ENCODE data around the gene NAIF1.
"Not testable (repeated sequence)": the region's sequence is repeated elsewhere in the genome, so short reads cannot be mapped to it uniquely, and the experiment has no call there.

NAIF1 gene

DNA sequence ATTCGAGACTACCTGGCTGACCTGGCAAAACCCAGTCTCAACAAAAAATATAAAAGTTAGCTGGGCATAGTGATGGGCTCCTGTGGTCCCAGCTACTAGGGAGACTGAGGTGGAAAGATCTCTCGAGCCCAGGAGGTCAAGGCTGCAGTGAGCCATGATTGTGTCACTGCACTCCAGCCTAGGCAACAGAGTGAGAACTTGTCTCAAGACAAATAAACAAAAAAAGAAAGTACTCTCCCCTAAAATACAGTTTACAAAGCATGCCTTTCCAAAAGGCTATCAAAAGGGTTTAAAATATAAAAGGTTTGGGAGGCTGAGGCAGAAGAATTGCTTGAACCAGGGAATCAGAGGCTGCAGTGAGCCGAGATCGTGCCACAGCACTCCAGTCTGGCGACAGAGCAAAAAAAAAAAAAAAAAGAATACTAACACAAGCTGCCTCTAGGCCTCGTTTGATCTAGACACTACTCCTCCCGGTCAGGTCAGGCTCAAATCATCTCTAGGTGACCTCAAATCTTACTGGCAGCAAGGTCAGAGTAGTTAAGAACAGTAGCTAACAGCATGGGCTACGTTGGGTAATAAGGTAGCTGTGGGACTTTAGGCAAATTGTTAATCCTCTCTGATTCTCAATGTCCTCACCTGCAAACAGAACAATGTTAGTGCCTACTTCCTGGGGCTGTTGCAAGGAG lies 9.3 kb downstream of the NAIF1 start:
- DNase-seq, result no peak

DNA sequence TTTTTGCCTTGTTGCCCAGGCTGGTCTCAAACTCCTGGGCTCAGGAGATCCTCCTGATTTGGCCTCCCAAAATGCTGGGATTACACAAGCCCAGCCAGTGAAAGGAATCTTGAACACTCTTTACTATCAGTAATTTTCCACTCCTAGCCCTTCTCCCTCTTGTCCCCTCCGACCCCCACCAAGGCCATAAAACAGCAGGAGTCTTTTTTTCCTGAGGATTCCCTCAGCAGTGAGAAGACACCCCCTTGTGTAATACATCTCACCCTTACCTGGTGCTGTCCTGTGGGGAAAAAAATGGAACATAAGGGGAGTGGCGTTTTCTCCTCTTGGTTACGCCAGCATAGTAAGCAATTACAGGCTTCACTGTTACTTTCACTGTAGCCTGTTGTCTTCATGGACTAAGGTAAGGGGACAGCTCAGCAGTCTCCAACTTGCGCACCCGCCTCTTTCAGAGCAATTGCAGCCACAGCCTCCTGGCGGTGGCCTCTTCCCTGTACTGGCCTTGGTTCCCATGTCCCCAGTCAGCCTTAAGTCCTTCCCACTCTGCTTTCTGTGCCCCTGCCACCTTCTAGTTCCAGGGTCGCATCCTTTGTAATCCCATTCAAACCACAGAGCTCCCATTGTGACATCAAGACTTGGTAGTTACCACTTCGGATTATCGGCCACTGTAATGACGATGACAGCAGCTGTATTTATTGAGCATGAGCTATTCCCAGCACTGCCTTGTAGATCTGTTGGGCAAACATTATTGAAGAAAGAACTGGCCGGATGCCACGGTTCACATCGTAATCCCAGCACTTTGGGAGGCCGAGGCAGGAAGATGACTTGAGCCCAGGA lies 10.0 kb downstream of the NAIF1 start:
- no peak for DNase-seq

GRCh38 chr9:128056086-128056485 lies 11.0 kb downstream of the NAIF1 start:
- no peak for DNase-seq

DNA sequence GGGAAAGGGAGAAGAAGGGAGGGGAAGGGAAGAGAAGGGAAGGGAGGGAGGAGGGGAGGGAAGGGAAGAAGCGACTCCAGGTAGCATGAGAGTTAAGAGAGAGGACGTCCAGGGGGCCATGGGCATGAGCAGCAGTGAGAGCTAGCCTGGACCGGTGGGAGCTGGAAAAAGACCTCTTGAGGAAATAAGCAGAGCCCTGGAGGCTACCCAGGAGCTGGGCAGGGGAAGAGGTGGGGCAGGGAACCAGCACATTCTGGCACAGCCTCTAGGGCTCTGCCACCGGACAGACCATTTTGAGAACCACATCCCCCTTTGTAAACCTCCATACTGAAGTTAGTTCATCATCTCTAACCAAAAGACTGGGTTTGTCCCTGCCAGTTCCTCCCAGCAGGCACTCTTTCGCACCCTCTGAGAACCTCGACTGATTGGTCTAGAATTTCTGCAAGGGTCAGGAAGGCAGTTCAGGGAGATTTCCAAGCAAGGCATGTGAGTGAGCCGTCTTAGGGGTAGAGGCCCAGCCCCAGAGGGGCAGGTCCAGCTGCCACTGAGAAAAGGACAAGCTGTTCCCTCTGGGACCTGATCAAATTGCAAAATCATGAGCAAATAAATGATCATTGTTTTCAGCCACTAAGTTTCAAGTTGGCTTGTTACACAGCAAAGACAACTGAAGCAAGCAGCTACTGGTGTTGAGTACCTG lies 11.6 kb downstream of the NAIF1 start:
- no peak for DNase-seq

DNA sequence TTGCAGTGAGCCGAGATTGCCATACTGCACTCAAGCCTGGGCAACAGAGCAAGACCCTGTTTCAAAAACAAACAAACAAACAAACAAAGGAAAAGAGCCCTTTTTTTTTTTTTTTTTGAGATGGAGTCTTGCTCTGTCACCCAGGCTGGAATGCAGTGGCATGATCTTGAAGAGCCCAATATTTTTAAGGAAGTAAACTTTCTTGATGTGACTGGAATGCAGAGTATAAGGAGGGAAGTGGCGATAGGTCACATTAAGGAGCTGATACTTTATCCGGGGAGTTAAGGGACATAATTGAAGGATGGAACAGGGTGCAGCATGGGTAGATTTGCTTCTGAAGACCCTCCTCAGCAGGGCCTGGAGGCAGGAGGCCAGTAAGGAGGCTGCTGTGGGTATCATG lies 13.0 kb downstream of the NAIF1 start:
- DNase-seq, result no peak

- no peak for DNase-seq
These were observed 13.6 kb downstream of the NAIF1 start for GRCh38 chr9:128053560-128053959.

GRCh38 chr9:128051932-128052709 lies 15.0 kb downstream of the NAIF1 start:
- DNase-seq, result no peak

GRCh38 chr9:128049843-128050242 lies 17.3 kb downstream of the NAIF1 start:
- no peak for DNase-seq

DNA sequence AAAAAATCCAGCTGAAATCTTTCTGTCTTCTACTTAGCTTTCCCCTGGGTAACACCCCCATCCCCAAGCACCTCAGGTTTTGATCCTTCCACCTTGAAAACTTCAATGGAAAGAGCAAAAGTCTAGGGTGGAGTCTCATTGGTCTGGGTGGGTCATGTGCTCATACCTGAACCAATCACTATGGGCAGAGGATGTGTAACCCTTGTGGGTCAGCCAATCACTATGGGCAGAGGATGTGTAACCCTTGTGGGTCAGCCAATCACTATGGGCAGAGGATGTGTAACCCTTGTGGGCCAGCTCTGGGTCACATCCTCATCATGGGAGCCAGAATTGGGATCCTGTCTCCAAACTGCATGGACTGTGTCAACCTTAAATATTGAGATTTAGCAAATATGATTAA lies 18.5 kb downstream of the NAIF1 start:
- DNase-seq, result no peak

DNA sequence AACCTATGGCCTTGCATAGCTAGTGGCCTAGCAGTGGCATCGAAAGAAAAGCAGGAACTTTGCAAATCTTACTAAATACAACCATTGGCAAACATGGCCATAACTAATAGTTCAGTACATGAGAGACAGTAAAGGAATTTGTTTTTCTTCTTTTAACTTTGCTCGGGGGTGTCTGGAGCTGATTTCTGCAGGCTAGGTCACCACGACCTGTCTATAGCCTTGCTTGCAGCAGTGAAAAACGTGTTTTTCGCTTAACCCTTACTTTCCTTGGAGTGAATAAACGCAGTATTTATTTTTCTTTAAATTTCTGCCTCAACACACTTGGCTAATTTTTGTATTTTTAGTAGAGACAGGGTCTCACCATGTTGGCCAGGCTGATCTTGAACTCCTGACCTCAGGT lies 19.9 kb downstream of the NAIF1 start:
- DNase-seq, result no peak

DNA sequence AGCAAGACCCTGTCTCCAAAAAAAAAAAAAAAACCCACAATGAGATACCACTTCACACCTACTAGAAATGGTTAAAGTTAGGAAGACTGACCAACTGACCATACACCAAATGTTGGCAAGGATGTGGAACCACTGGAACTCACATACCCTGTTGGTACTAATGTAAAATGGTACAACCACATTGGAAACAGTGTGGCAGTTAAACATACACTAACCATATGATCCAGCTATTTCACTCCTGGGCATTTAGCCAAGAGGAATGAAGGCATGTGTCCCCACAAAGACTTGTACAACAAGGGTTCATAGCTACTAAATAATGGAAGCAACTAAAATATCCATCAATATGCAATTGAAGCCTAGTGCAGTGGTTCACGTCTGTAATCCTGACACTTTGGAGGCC lies 21.3 kb downstream of the NAIF1 start:
- no peak for DNase-seq

GRCh38 chr9:128045409-128045808 lies 21.7 kb downstream of the NAIF1 start:
- DNase-seq, result not testable (repeated sequence)

DNA sequence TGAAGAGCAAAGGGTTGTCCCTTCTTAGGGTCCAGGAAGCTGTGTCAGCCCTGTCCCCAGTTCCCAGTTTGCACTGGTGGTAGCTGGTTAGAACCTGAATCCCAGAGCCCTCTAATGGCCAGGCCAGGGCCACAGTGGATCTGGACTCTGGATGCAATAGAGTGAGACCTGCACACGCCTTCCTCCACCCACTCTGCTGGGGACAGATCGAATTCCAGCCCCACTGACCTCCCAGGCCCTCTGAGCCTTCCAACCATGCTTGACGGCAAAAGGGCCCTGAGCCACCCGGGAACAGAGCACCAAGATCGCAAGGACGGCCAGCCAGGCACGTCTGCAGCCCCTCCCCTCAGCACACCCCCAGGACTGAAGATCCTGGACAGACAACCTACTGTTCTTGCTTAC lies 23.7 kb downstream of the NAIF1 start:
- DNase-seq, result no peak

GRCh38 chr9:128042043-128042442 lies 25.1 kb downstream of the NAIF1 start:
- no peak for DNase-seq

- not testable (repeated sequence) for DNase-seq
These were observed 26.3 kb downstream of the NAIF1 start for GRCh38 chr9:128040783-128041182.

DNA sequence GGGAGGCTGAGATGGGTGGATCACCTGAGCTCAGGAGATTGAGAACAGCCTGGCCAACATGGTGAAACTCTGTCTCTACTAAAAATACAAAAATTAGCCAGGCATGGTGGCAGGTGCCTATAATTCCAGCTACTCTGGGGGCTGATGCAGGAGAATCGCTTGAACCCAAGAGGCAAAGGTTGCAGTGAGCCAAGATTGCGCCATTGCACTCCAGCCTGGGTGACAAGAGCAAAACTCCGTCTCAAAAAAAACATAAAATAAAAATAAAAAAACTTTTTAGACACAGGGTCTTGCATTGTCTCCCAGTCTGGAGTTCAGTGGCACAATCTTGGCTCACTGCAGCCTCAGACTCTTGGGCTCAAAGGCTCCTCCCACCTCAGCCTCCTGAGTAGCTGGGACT lies 30.6 kb downstream of the NAIF1 start:
- DNase-seq, result not testable (repeated sequence)

GRCh38 chr9:128034821-128035652 lies 32.1 kb downstream of the NAIF1 start:
- DNase-seq, result peak; percentile 73

DNA sequence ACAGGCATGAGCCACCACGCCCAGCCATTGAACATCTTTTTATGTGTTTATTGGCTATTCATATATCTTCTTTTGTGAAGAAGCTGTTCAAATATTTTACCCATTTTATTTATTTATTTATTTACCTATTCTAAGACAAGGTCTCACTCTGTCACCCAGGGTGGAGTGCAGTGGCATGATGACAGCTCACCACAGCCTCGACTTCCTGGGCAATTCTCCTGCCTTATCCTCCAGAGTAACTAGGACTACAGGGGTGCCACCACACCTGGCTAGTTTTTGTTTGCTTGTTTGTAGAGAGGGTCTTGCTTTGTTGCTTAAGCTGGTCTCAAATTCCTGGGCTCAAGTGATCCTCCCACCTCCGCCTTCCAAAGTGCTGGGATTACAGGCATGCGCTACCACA lies 33.5 kb downstream of the NAIF1 start:
- DNase-seq, result peak; percentile 62

GRCh38 chr9:128027705-128028104 lies 39.4 kb downstream of the NAIF1 start:
- no peak for DNase-seq

- DNase-seq, result peak; percentile 72
These were observed 40.2 kb downstream of the NAIF1 start for GRCh38 chr9:128026773-128027541.

DNA sequence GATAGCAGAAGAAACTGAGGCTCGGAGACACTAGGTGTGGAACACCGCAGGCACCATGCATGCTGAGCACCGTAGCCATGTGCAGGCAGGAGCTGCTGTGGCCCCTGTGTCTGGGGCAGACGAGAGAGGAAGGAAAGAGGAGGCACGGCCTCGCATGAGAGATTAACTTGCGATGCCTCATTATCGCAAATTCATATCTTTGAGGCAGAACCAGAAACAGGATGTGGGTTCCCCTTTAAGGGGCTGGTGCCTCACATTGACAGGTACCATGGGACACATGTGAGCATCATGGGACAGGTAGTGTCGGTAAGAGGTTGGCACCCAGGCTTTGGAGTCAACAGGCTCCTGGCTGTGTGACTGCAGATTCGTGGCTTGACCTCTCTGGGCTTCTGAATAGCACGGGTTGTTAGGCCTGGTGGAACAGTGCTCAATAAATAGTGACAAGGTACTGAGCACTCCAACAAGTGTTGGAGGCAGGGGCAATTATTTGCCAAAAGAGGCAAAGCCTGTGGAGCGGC lies 40.8 kb downstream of the NAIF1 start:
- peak; percentile 86 for DNase-seq
